GM12801 (cell line): ENCODE data around the gene HOXD9.

Source experiments
- TF ChIP-seq, protein P1 (sequence below): IDR thresholded peaks from one replicate; pipeline ENCODE4 v1.5.1; 2011; ENCODE audit warnings: control low read depth; ENCODE audit not compliant: insufficient read length; ENCODE audit errors: extremely low read depth

HOXD9 gene

GRCh38 chr2:176087330-176088047, 35.0 kb upstream of the HOXD9 start:
- TF ChIP-seq, protein P1, sequence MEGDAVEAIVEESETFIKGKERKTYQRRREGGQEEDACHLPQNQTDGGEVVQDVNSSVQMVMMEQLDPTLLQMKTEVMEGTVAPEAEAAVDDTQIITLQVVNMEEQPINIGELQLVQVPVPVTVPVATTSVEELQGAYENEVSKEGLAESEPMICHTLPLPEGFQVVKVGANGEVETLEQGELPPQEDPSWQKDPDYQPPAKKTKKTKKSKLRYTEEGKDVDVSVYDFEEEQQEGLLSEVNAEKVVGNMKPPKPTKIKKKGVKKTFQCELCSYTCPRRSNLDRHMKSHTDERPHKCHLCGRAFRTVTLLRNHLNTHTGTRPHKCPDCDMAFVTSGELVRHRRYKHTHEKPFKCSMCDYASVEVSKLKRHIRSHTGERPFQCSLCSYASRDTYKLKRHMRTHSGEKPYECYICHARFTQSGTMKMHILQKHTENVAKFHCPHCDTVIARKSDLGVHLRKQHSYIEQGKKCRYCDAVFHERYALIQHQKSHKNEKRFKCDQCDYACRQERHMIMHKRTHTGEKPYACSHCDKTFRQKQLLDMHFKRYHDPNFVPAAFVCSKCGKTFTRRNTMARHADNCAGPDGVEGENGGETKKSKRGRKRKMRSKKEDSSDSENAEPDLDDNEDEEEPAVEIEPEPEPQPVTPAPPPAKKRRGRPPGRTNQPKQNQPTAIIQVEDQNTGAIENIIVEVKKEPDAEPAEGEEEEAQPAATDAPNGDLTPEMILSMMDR: no peak

DNA sequence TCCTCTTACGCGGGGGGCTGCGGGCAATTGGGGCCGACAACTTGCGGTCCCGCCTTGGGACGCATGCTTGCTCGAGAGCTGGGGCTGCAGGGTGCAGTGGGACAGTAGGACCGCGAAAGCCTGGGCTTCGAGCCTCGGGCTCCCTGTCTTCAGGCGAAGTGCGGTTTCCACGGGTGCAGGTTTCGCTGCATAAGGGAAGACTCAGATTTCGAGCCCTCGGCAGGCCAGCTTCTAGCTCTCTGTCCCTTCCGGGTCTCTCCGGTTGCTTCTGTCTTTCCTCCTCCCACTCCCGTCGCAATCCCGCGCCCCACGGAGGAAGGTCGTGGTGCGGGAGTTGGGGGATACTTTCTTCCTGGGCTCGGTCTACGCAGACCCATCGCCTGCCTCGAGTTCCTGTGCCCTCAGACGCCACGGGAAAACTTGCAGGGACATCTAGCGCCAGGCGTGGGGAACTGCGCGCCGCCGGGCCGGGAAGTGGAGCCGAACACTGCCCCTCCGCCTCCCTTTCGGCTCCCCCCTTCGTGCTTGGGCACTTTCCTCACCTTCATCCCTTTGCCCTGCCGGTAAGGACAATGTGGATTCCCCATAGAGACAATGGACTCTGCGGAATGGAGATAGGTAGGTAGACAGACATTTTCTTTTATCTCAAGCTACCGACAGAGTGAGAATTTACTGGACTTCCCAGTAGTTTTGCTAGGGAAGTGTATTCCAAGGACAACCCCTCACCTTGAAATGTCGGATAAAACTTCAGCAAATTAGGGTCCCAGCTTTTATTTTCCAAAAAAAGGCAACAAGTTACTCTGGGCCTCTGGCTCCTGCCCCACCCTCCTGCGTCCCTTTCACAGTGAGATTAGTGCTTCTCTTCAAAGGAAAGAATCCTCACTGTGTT, 34.2 kb upstream of the HOXD9 start:
- TF ChIP-seq, protein P1: no peak

GRCh38 chr2:176088937-176089842, 33.3 kb upstream of the HOXD9 start:
- TF ChIP-seq, protein P1: no peak

DNA sequence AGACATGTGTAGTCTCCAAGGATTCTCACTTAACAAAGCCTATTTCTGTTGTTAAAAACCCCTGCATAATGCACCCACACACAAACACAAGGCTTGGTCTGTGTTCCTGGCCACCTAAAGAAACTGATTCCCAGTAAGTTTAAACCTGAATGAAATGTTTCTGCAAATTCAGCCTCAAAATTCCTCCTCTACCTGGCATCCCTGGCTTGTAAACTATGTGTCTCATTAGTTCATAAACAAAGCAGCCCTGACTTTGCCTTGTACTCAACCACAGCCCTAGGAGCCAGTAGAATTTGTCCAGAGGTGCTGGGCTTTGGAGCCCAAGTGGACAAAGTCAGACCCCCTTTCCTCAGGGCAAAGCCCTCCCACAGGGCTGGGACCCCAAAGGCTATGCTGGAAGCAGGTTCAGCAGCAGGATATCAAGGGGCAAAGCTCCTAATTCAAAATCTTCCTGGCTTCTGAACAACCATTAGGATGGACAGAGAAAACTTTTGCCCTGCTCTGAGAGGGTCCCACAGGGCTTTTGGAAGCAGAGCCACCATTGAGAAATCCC, 32.6 kb upstream of the HOXD9 start:
- TF ChIP-seq, protein P1: no peak

- TF ChIP-seq, protein P1: no peak
These were observed 31.7 kb upstream of the HOXD9 start for GRCh38 chr2:176090862-176091261.

- TF ChIP-seq, protein P1: no peak
These were observed 30.9 kb upstream of the HOXD9 start for GRCh38 chr2:176091329-176092258.
